Hematopoietic multipotent progenitor cell treated with erythropoietin and hydrocortisone succinate and interleukin-3 and kit ligand, for 4 days (in vitro differentiated cells): ENCODE data around the gene ASPN.

ENCODE experiments used
- DNase-seq: peaks from one replicate; pipeline ENCODE4 v3.0.0-alpha.2; 2015

Gene ASPN

DNA sequence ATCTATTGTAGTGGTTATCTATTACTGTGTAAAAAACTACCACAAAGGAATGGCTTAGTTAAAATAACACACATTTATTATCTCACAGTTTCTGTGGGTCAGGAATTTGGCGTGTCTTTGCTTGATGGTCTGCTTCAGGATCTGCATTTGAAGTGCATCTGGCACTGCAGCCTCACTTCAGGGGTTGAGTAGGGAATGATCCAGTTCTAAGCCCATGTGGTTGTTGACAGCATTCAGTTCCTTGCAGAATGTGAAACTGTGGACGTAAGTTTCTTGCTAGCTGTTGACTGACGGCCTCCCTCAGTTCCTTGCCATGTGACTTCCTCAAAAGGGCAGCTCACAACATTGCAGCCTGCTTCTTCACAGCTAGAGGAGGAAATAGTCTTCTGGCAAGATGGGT is 75.8 kb downstream of the ASPN start:
- peak; percentile 82 for DNase-seq
